Measurements from ENCODE around the gene SUGCT. TPM values are rescaled to one million over a fixed set of nuclear protein-coding genes. Genes with fewer than 3 reads are reported as not detected.

SUGCT gene
- total and polyA plus RNA-seq, 9 of the 15 experiments (the other 6 are each of a cell fraction or from before 2014, with no cell fraction given): 0.58 to 2.5 (median 1.4) TPM

GRCh38 chr7:40310258-40310657 lies 175.5 kb downstream of the SUGCT start (continued):
- no peak for TF ChIP-seq CLOCK (CRISPR knock-in tag; IDR thresholded peaks at IDR 0.05; ENCODE audit: borderline replicate concordance)
- TF ChIP-seq ZNF644 (tag; IDR thresholded peaks at IDR 0.05; ENCODE audit: low read depth): no peak

GRCh38 chr7:40311307-40311706 lies 176.5 kb downstream of the SUGCT start:
- no peak overlapping the region for H2AFZ ChIP-seq (ENCODE audit: low read depth, low read length)
- intact Hi-C loops (cut with micrococcal nuclease) (no loop called here), in situ Hi-C loops (cut with MboI) (no loop called here)
- WGBS (ENCODE audit: insufficient coverage, low coverage, missing lambda C conversion rate): 0% methylated on average over 3 of the region's 3 CpGs
- no peaks in the 10 kb centered on the region for H3K27me3 ChIP-seq (ENCODE audit: control insufficient read depth in 2 of 2, insufficient read depth in 2 of 2, low read length in 2 of 2)
- CTCF ChIA-PET (ENCODE audit: low intra/inter-chr PET ratio): no interaction called here
- H3K36me3 ChIP-seq (ENCODE audit: control insufficient read depth, insufficient read depth, low read length): no peaks in the 10 kb centered on the region
- no peaks in the 10 kb centered on the region for H3K79me2 ChIP-seq (ENCODE audit: control insufficient read depth, insufficient read depth, low read length)
- no peaks in the 10 kb centered on the region for H3K4me1 ChIP-seq (replicated peaks in 1 of 2; ENCODE audit: control insufficient read depth in 2 of 2, insufficient read depth in 2 of 2, low read length in 2 of 2)
- POLR2A ChIA-PET: no interaction called here
- H3K9ac ChIP-seq (ENCODE audit: insufficient read depth in 1 of 2, low read depth in 2 of 2, low read length in 2 of 2): no peak overlapping the region
- FAIRE-seq (no peak), DNase-seq (ENCODE audit: extremely low read depth in 1 of 4, low spot score in 3 of 4) (no peak), ATAC-seq (no peak)
- H4K20me1 ChIP-seq (replicated peaks; ENCODE audit: control insufficient read depth, insufficient read depth, low read length): no peaks in the 10 kb centered on the region
- TF ChIP-seq EP400 (IDR thresholded peaks at IDR 0.05) (no peak), LCOR (CRISPR knock-in tag; IDR thresholded peaks at IDR 0.05) (no peak), POLR2H (tag; IDR thresholded peaks at IDR 0.05; ENCODE audit: low read depth) (no peak)
- no peak overlapping the region for H3K27ac ChIP-seq (ENCODE audit: extremely low read depth, low read depth, low read length)
- BruUV-seq (replicated peaks): no TSS peak
- no peaks in the 10 kb centered on the region for H3K9me3 ChIP-seq (replicated peaks; ENCODE audit: control insufficient read depth, insufficient read depth, low read depth, low read length)
- no peak overlapping the region for H3K4me3 ChIP-seq
- H3K9me1 ChIP-seq (ENCODE audit: control insufficient read depth, insufficient read depth, low read length): no peaks in the 10 kb centered on the region
- no peak overlapping the region for H3K4me2 ChIP-seq (ENCODE audit: insufficient read depth, low read length)

Data from K562 (cell line).